Testis (tissue), 3 donors: ENCODE measurements around the gene ATF1. TPM values are rescaled to one million over a fixed set of nuclear protein-coding genes. Genes with fewer than 3 reads are reported as not detected.

Experiments used
- DNase-seq: peaks from one replicate; pipeline ENCODE4 v3.0.0-alpha.2; 2019
- H3K27ac ChIP-seq, 2 donors: fragments of 200-600 bp; sonication (generic); one replicate each; pipeline ENCODE4 v1.5.1; 2019
- H3K27me3 ChIP-seq: fragments of 200-600 bp; sonication (generic); one replicate; pipeline ENCODE4 v1.5.1; 2019
- H3K36me3 ChIP-seq: fragments of 200-600 bp; sonication (generic); one replicate; pipeline ENCODE4 v1.5.1; 2017; ENCODE audit warnings: low read depth; ENCODE audit errors: missing control alignments
- H3K4me1 ChIP-seq: fragments of 200-600 bp; sonication (generic); one replicate; pipeline ENCODE4 v1.5.1; 2019
- H3K4me3 ChIP-seq, 2 donors: fragments of 200-600 bp; sonication (generic); one replicate each; pipeline ENCODE4 v1.5.1; 2017 to 2019
- H3K9me3 ChIP-seq: fragments of 200-600 bp; sonication (generic); one replicate; pipeline ENCODE4 v1.5.1; 2017
- CTCF ChIP-seq, 3 experiments: fragments of 450-650 bp in 2 of 3; fragments of 200-600 bp in 1 of 3; sonication (generic) in 1 of 3; IDR thresholded peaks; one replicate each; pipeline ENCODE4 v1.5.1; 2016 to 2019; ENCODE audit warnings: antibody characterized with exemption in 3 of 3, mild to moderate bottlenecking in 2 of 3, moderate library complexity in 1 of 3
- POLR2A ChIP-seq: fragments of 450-650 bp; IDR thresholded peaks from one replicate; pipeline ENCODE4 v1.6.1; 2017; ENCODE audit warnings: antibody characterized with exemption, mild to moderate bottlenecking, moderate library complexity
- WGBS, 2 donors: methylation state at CpG; one replicate each; pipeline ENCODE4 v1.1.5; 2018; 5-methylcytosine and 5-hydroxymethylcytosine counted together
- intact Hi-C: fragments of 100-400 bp; cut with DNase I; formaldehyde crosslinking; loops from one replicate; pipeline ENCODE4 v1.15.1; 2023; ENCODE audit warnings: low total_unique reads
- polyA plus RNA-seq: library from polyadenylated mRNA; stranded (reverse); fragments of 350-450 nt; fragmentation: Illumina TruSeq; extraction: RNeasy Lipid Tissue Mini Kit (QIAGEN cat#74804); gene quantifications from one replicate; pipeline ENCODE4 v1.2.3, GENCODE V29; 2014; ENCODE audit warnings: low read depth, low replicate concordance; ENCODE audit not compliant: insufficient read depth
- total RNA-seq, 2 donors: library from RNA; depleted of rRNA; stranded (reverse); fragments of >200 nt; gene quantifications; one replicate each; pipeline ENCODE4 v1.2.3, GENCODE V29; 2016

ATF1 gene
- total and polyA plus RNA-seq, 3 donors from 2014 or later, result 17.1 to 18.2 (median 17.7) TPM

GRCh38 chr12:50772470-50772869, 8.6 kb downstream of the ATF1 start:
- Histone ChIP-seq H3K4me3 (no peak overlapping the region), H3K36me3 (no peaks in the 10 kb centered on the region), H3K9me3 (no peaks in the 10 kb centered on the region), H3K4me1 (no peaks in the 10 kb centered on the region), H3K27me3 (no peaks in the 10 kb centered on the region), H3K27ac (no peak overlapping the region)
- intact Hi-C loops, result no loop called here
- 93 to 100% methylated on average over 4 to 5 of the region's 5 CpGs for WGBS, 2 donors
- TF ChIP-seq POLR2A (no peak), CTCF (IDR thresholded peaks at IDR 0.05) (no peak)
- no peak for DNase-seq

- H3K27me3 ChIP-seq, result no peaks in the 10 kb centered on the region
- intact Hi-C loops, result no loop called here
- H3K4me3 ChIP-seq, result no peak overlapping the region
- TF ChIP-seq CTCF (IDR thresholded peaks at IDR 0.05) (no peak), POLR2A (no peak)
- H3K27ac ChIP-seq, result no peak overlapping the region
- H3K9me3 ChIP-seq, result no peaks in the 10 kb centered on the region
- no peaks in the 10 kb centered on the region for H3K36me3 ChIP-seq
- 88 to 90% methylated on average over 2 of the region's 2 CpGs for WGBS, 2 donors
- H3K4me1 ChIP-seq, result no peaks in the 10 kb centered on the region
- no peak for DNase-seq
These were observed 9.0 kb downstream of the ATF1 start for GRCh38 chr12:50772877-50773276.

DNA sequence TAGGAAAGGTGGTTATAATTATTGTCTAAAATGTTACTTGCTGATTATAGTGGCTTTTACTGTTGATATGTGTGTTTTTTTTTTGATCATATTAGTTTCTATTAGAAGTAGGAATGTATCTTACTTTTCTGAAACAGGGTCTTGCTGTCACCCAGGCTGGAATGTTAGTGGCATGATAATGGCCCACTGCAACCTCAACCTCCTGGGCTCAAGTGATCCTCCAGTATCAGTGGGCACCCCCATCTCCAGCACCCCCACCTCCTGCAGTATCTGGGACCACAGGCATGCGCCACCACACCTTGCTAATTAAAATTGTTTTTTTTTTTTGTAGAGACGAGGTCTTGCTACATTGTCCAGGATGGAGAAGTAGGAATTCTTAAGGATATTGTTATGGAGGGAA, 11.3 kb downstream of the ATF1 start:
- Histone ChIP-seq H3K36me3 (no peaks in the 10 kb centered on the region), H3K9me3 (no peaks in the 10 kb centered on the region), H3K4me3 (no peak overlapping the region), H3K4me1 (no peaks in the 10 kb centered on the region), H3K27ac (no peak overlapping the region), H3K27me3 (no peaks in the 10 kb centered on the region)
- no peak for DNase-seq
- TF ChIP-seq POLR2A, result no peak
- TF ChIP-seq CTCF (IDR thresholded peaks at IDR 0.05), result no peak
- intact Hi-C loops, result no loop called here
- 82 to 92% methylated on average over 2 of the region's 2 CpGs for WGBS, 2 donors

- no peaks in the 10 kb centered on the region for H3K27me3 ChIP-seq
- no peak for DNase-seq
- no peaks in the 10 kb centered on the region for H3K4me1 ChIP-seq
- no peak for TF ChIP-seq CTCF (IDR thresholded peaks at IDR 0.05)
- TF ChIP-seq POLR2A, result no peak
- 89 to 95% methylated on average over 9 of the region's 9 CpGs for WGBS, 2 donors
- H3K27ac ChIP-seq, result no peak overlapping the region
- intact Hi-C loops, result no loop called here
- H3K36me3 ChIP-seq, result no peaks in the 10 kb centered on the region
- no peaks in the 10 kb centered on the region for H3K9me3 ChIP-seq
- H3K4me3 ChIP-seq, result no peak overlapping the region
These were observed 13.1 kb downstream of the ATF1 start for GRCh38 chr12:50776749-50777728.
